IgD-negative memory B cell (primary cell): ENCODE data around the gene FDXR. TPM values are rescaled to one million over a fixed set of nuclear protein-coding genes. Genes with fewer than 3 reads are reported as not detected.
A peak's percentile ranks its signal among the peaks of the same experiment; 100 is the strongest.

ENCODE experiments used
- H3K27ac Mint-ChIP-seq, 3 donors: one replicate each; pipeline ENCODE4 v1.8.0; 2020 to 2022; ENCODE audit warnings: mild to moderate bottlenecking in 3 of 3, mixed read lengths in 3 of 3, moderate library complexity in 1 of 3
- H3K27me3 Mint-ChIP-seq: one replicate; pipeline ENCODE4 v1.8.0; 2021; ENCODE audit warnings: mixed read lengths
- H3K36me3 Mint-ChIP-seq: one replicate; pipeline ENCODE4 v1.8.0; 2020; ENCODE audit warnings: mild to moderate bottlenecking, mixed read lengths
- H3K4me1 Mint-ChIP-seq, 3 donors: one replicate each; pipeline ENCODE4 v1.8.0; 2020 to 2022; ENCODE audit warnings: mixed read lengths in 3 of 3, mild to moderate bottlenecking in 1 of 3
- H3K4me3 Mint-ChIP-seq, 4 donors: one replicate each; pipeline ENCODE4 v1.8.0; 2020 to 2022; ENCODE audit warnings: mild to moderate bottlenecking in 4 of 4, mixed read lengths in 4 of 4, moderate library complexity in 3 of 4
- H3K9me3 Mint-ChIP-seq, 3 donors: one replicate each; pipeline ENCODE4 v1.8.0; 2020 to 2021; ENCODE audit warnings: mixed read lengths in 3 of 3, mild to moderate bottlenecking in 1 of 3
- polyA plus RNA-seq: library from polyadenylated mRNA; unstranded; fragments of 300-500 nt; fragmentation: Illumina TruSeq; gene quantifications from one replicate; pipeline ENCODE4 v1.2.3, GENCODE V29; 2021

The FDXR gene
- polyA plus RNA-seq, 1 donor from 2014 or later, result 5.9 TPM

DNA sequence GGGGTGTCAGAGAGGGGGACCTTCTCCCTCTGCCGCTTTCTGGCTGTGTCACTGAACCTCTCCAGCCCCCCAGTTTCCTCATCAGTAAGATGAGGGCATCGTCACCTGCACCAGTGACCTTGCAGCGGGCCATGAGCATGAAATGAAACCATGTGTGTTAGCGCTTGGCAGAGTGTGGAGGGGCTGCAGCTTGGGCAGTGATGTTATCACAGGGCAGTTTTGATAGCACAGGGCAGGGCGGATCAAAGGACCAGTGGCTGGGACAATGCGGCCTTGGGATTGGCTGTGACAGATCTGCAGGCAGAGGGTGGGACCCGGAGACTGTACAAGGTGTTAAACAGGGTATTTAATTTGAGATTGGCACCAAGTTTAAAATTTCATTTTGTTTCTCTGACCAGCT lies 57.7 kb downstream of the FDXR start:
- H3K4me3 Mint-ChIP-seq, result no peak overlapping the region
- H3K36me3 Mint-ChIP-seq, result peaks cover 5% of the 10 kb centered on the region
- no peaks in the 10 kb centered on the region for H3K9me3 Mint-ChIP-seq
- H3K27ac Mint-ChIP-seq, result no peak overlapping the region
- H3K27me3 Mint-ChIP-seq, result no peaks in the 10 kb centered on the region
- H3K4me1 Mint-ChIP-seq, result peaks cover 0 to 3% (median 0%) of the 10 kb centered on the region in 3 donors

DNA sequence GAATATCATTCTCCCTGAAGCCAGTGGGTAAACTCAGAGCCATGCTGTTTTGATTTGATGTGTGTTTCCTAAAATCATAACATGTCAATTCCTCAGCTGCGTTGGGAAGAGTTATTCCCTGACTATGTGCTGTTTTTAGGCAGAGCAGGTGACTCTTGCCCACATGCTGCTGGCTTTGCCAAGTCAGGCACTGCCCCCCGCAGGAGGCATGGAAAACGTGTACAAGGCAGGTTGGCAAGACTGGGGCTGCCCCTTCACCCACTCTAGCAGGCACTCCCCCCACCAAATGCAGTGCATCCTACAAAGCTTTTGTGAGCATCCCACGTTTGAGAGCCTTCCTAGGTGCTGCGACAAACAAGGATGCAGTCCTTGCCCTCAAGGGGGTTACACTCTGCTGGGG lies 58.3 kb downstream of the FDXR start:
- H3K27ac Mint-ChIP-seq, result no peak overlapping the region
- H3K4me1 Mint-ChIP-seq, result peaks cover 0 to 3% (median 0%) of the 10 kb centered on the region in 3 donors
- H3K9me3 Mint-ChIP-seq, result no peaks in the 10 kb centered on the region
- peaks cover 5% of the 10 kb centered on the region for H3K36me3 Mint-ChIP-seq
- peak overlapping the region in 1 of 4 donors; percentile 17 for H3K4me3 Mint-ChIP-seq
- H3K27me3 Mint-ChIP-seq, result no peaks in the 10 kb centered on the region

Other genes starting within 250 kb of the FDXR start
- 0.11 TPM for gene CD300E, start 249.3 kb downstream of the FDXR start, polyA plus RNA-seq
- gene CD300LF, start 160.1 kb downstream of the FDXR start, polyA plus RNA-seq, result not detected
- gene RAB37, start 135.7 kb downstream of the FDXR start, polyA plus RNA-seq, result 76.5 TPM
- gene NHERF1, start 124.4 kb downstream of the FDXR start, polyA plus RNA-seq, result 177 TPM
- 24.5 TPM for gene NAT9, start 96.6 kb downstream of the FDXR start, polyA plus RNA-seq
- not detected for gene GRIN2C, start 13.1 kb downstream of the FDXR start, polyA plus RNA-seq
- gene FADS6, start 20.6 kb upstream of the FDXR start, polyA plus RNA-seq, result not detected
- gene USH1G, start 50.3 kb upstream of the FDXR start, polyA plus RNA-seq, result not detected
- gene OTOP2, start 51.3 kb upstream of the FDXR start, polyA plus RNA-seq, result not detected
- gene OTOP3, start 62.9 kb upstream of the FDXR start, polyA plus RNA-seq, result not detected
- gene HID1, start 99.8 kb upstream of the FDXR start, polyA plus RNA-seq, result 1.2 TPM
- gene CDR2L, start 114.6 kb upstream of the FDXR start, polyA plus RNA-seq, result not detected
- gene MRPL58, start 139.7 kb upstream of the FDXR start, polyA plus RNA-seq, result 53.9 TPM
- gene ATP5PD, start 174.0 kb upstream of the FDXR start, polyA plus RNA-seq, result 241 TPM
- gene KCTD2, start 174.2 kb upstream of the FDXR start, polyA plus RNA-seq, result 5.7 TPM
- gene SLC16A5, start 215.0 kb upstream of the FDXR start, polyA plus RNA-seq, result 3.0 TPM
- gene ARMC7, start 237.0 kb upstream of the FDXR start, polyA plus RNA-seq, result 4.5 TPM